WTC11 (cell line): ENCODE measurements around the gene C2orf80. TPM values are rescaled to one million over a fixed set of nuclear protein-coding genes. Genes with fewer than 3 reads are reported as not detected.
A peak's percentile ranks its signal among the peaks of the same experiment; 100 is the strongest.

Experiments
- ATAC-seq: fragments of 200-7000 bp; cut with Tn5 transposase; 2 replicates; pipeline ENCODE4 v1.10.0; 2021; ENCODE audit warnings: mild to moderate bottlenecking, moderate library complexity
- CTCF ChIA-PET: fragments of 300-600 bp; sonication (Branson Sonifier 250); formaldehyde crosslinking; loops from one replicate; lab custom pipeline; 2021; ENCODE audit warnings: antibody characterized with exemption; lab: Charles Lee
- POLR2A ChIA-PET: fragments of 350-600 bp; sonication (Branson Sonifier 250); formaldehyde crosslinking; loops from one replicate; lab custom pipeline; 2021; ENCODE audit warnings: antibody characterized with exemption; lab: Charles Lee
- DNase-seq: peaks from one replicate; pipeline ENCODE4 v3.0.0; 2021; ENCODE audit warnings: low spot score
- H3K27ac Mint-ChIP-seq: 2 replicates; pipeline ENCODE4 v1.8.0; 2021; ENCODE audit warnings: mixed read lengths
- H3K27me3 Mint-ChIP-seq: 2 replicates; pipeline ENCODE4 v1.8.0; 2021; ENCODE audit warnings: low read depth, mild to moderate bottlenecking, moderate library complexity, mixed read lengths
- H3K36me3 Mint-ChIP-seq: 2 replicates; pipeline ENCODE4 v1.8.0; 2021; ENCODE audit warnings: mixed read lengths
- H3K4me1 Mint-ChIP-seq: 2 replicates; pipeline ENCODE4 v1.8.0; 2022; ENCODE audit warnings: mixed read lengths
- H3K4me3 Mint-ChIP-seq: 2 replicates; pipeline ENCODE4 v1.8.0; 2021; ENCODE audit warnings: mild to moderate bottlenecking, moderate library complexity, mixed read lengths
- H3K9me3 Mint-ChIP-seq: 2 replicates; pipeline ENCODE4 v1.8.0; 2021; ENCODE audit warnings: mixed read lengths
- ESRRA ChIP-seq: sonication (generic); formaldehyde crosslinking; IDR thresholded peaks from 2 replicates; pipeline ENCODE4 v1.8.1; 2022; ENCODE audit warnings: mild to moderate bottlenecking, missing genetic modification reagents, borderline replicate concordance
- FOXJ3 ChIP-seq: sonication (generic); formaldehyde crosslinking; IDR thresholded peaks from 2 replicates; pipeline ENCODE4 v1.9.0; 2021; ENCODE audit warnings: missing genetic modification reagents, mild to moderate bottlenecking, borderline replicate concordance
- JAZF1 ChIP-seq: fragments of 250-450 bp; sonication (Bioruptor Pico); IDR thresholded peaks from 2 replicates; pipeline ENCODE4 v1.9.0; 2021; ENCODE audit warnings: moderate library complexity, mild to moderate bottlenecking, inconsistent platforms
- KAT7 ChIP-seq: sonication (generic); formaldehyde crosslinking; IDR thresholded peaks from 2 replicates; pipeline ENCODE4 v1.8.1; 2023; ENCODE audit warnings: missing genetic modification reagents, mild to moderate bottlenecking, borderline replicate concordance
- MXD4 ChIP-seq: fragments of 250-450 bp; sonication (Bioruptor Pico); IDR thresholded peaks from 2 replicates; pipeline ENCODE4 v1.8.0; 2021; ENCODE audit warnings: mild to moderate bottlenecking, moderate library complexity, borderline replicate concordance
- NFYB ChIP-seq: sonication (generic); formaldehyde crosslinking; conservative IDR thresholded peaks from 2 replicates; pipeline ENCODE4 v1.8.0; 2022; ENCODE audit warnings: low read depth, missing genetic modification reagents
- PRRX2 ChIP-seq: fragments of 250-450 bp; sonication (Bioruptor Pico); IDR thresholded peaks from 2 replicates; pipeline ENCODE4 v1.8.0; 2021; ENCODE audit warnings: mild to moderate bottlenecking
- RELA ChIP-seq: sonication (generic); formaldehyde crosslinking; IDR thresholded peaks from 2 replicates; pipeline ENCODE4 v1.8.1; 2022; ENCODE audit warnings: missing genetic modification reagents, mild to moderate bottlenecking, borderline replicate concordance
- SP1 ChIP-seq: sonication (generic); formaldehyde crosslinking; conservative IDR thresholded peaks from 2 replicates; pipeline ENCODE4 v1.8.1; 2022; ENCODE audit warnings: missing genetic modification reagents
- TP53 ChIP-seq: sonication (generic); formaldehyde crosslinking; IDR thresholded peaks from 2 replicates; pipeline ENCODE4 v1.8.1; 2023; ENCODE audit warnings: mild to moderate bottlenecking, missing genetic modification reagents
- ZBTB21 ChIP-seq: sonication (generic); formaldehyde crosslinking; IDR thresholded peaks from 2 replicates; pipeline ENCODE4 v1.8.1; 2023; ENCODE audit warnings: mild to moderate bottlenecking, missing genetic modification reagents, borderline replicate concordance
- ZNF219 ChIP-seq: sonication (generic); formaldehyde crosslinking; IDR thresholded peaks from 2 replicates; pipeline ENCODE4 v1.8.0; 2023; ENCODE audit warnings: missing genetic modification reagents, mild to moderate bottlenecking, borderline replicate concordance
- total RNA-seq: library from RNA; stranded (reverse); gene quantifications from 3 replicates; pipeline ENCODE4 v1.2.3, GENCODE V29; 2021
- TF ChIP-seq, protein P1 (sequence below): fragments of 250-450 bp; sonication (Bioruptor Pico); IDR thresholded peaks from 2 replicates; pipeline ENCODE4 v1.9.0; 2021; ENCODE audit warnings: mild to moderate bottlenecking
- TF ChIP-seq, protein P2 (sequence below): sonication (generic); formaldehyde crosslinking; IDR thresholded peaks from 2 replicates; pipeline ENCODE4 v1.8.1; 2022; ENCODE audit warnings: low read depth, mild to moderate bottlenecking, moderate library complexity, missing genetic modification reagents, borderline replicate concordance
- TF ChIP-seq, protein P3 (sequence below): sonication (generic); formaldehyde crosslinking; IDR thresholded peaks from 2 replicates; pipeline ENCODE4 v1.8.0; 2022; ENCODE audit warnings: mild to moderate bottlenecking, missing genetic modification reagents

C2orf80 gene
- total RNA-seq, 1 experiment from 2014 or later = 0.87 TPM

DNA sequence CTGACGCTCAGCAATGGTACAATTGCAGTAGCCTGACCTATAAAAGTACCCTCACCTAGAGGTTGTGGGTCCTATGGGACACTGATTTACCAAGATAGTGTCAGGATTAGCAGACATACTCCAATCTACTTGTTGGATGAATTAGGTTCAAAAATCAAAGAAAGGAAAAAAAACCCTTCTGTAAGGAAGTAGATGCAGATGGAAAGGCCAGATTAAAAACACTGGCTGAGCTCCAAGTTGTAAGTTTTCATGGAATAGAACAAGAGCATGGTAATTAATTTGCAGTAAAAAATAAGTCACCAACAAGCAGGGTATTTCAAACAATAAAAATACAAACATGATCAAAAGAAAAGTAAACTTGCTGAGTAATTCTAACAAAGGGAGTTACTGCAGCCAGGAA lies 38.6 kb upstream of the C2orf80 start:
- ChIA-PET POLR2A (no interaction called here), CTCF (interaction anchor here (1.0 to 1.4 kb wide), 2 partner anchors 26 to 127 kb away, joined by 3 to 5 read pairs; no protein-coding TSS in a partner anchor)
- peaks cover 46% of the 10 kb centered on the region for H3K9me3 Mint-ChIP-seq
- DNase-seq (no peak), ATAC-seq (no peak)
- no peaks in the 10 kb centered on the region for H3K27me3 Mint-ChIP-seq
- H3K4me3 Mint-ChIP-seq = no peak overlapping the region
- no peak overlapping the region for H3K27ac Mint-ChIP-seq
- peaks cover 16% of the 10 kb centered on the region for H3K36me3 Mint-ChIP-seq
- no peaks in the 10 kb centered on the region for H3K4me1 Mint-ChIP-seq
- TF ChIP-seq JAZF1 (CRISPR knock-in tag) = no peak
- no peak for TF ChIP-seq SP1
- TF ChIP-seq MXD4 (CRISPR knock-in tag) = no peak
- no peak for TF ChIP-seq ZBTB21 (CRISPR knock-in tag)
- no peak for TF ChIP-seq KAT7

DNA sequence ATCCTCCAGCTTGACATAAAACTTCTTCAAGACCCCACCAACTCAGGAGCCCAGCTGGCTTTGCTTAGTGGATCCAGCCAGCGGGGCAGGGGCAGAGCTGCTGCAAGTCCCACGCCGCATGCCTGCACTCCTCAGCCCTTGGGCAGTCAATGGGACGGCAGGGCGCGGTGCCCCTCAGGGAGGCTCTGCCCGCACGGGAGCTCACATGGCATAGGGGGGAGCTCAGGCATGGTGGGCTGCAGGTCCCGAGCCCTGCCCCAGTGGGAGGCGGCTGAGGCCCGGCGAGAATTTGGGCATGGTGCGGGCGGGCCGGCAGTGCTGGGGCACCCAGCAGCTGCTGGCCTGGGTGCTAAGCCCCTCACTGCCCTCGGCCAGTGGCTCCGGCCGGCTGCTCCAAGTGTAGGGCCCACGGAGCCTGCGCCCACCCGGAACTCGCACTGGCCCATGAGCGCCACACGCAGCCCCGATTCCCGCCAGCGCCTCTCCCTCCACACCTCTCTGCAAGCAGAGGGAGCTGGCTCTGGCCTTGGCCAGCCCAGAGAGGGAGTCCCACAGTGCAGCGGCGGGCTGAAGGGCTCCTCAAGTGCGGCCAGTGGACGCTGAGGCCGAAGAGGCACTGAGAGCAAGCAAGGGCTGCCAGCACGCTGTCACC lies 37.9 kb upstream of the C2orf80 start:
- CTCF ChIA-PET = no interaction called here
- TF ChIP-seq MXD4 (CRISPR knock-in tag) (no peak), RELA (CRISPR knock-in tag) (peak; percentile 33; the same call in 1 of the 2 replicates), ESRRA (CRISPR knock-in tag) (no peak)

DNA sequence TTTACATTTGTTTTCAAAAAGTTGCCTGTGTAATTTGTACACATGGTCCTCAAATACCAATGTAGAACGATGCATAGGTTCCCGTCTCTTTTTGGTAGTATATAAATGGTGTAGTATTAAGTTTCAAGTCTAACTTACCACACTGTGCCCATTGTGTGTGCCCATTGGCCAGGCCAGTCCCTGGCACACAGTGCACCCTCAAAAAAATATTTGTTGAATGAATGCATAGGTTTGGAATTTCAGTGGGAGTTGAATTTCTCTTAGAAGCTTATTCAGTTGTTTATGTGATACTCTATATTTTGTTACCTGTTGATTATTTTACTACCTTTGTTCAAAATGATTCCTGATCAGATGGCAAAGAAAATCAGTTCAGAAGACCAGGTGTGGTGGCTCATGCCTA lies 35.0 kb upstream of the C2orf80 start:
- DNase-seq (no peak), ATAC-seq (no peak)
- H3K4me3 Mint-ChIP-seq = no peak overlapping the region
- CTCF ChIA-PET = no interaction called here
- no peak overlapping the region; the same call in 1 of the 2 replicates for H3K27ac Mint-ChIP-seq
- POLR2A ChIA-PET = no interaction called here
- H3K27me3 Mint-ChIP-seq = peaks cover 4% of the 10 kb centered on the region; the same call in 1 of the 2 replicates
- H3K9me3 Mint-ChIP-seq = peaks cover 20% of the 10 kb centered on the region
- no peaks in the 10 kb centered on the region for H3K4me1 Mint-ChIP-seq
- H3K36me3 Mint-ChIP-seq = peaks cover 5% of the 10 kb centered on the region
- TF ChIP-seq, protein P1, sequence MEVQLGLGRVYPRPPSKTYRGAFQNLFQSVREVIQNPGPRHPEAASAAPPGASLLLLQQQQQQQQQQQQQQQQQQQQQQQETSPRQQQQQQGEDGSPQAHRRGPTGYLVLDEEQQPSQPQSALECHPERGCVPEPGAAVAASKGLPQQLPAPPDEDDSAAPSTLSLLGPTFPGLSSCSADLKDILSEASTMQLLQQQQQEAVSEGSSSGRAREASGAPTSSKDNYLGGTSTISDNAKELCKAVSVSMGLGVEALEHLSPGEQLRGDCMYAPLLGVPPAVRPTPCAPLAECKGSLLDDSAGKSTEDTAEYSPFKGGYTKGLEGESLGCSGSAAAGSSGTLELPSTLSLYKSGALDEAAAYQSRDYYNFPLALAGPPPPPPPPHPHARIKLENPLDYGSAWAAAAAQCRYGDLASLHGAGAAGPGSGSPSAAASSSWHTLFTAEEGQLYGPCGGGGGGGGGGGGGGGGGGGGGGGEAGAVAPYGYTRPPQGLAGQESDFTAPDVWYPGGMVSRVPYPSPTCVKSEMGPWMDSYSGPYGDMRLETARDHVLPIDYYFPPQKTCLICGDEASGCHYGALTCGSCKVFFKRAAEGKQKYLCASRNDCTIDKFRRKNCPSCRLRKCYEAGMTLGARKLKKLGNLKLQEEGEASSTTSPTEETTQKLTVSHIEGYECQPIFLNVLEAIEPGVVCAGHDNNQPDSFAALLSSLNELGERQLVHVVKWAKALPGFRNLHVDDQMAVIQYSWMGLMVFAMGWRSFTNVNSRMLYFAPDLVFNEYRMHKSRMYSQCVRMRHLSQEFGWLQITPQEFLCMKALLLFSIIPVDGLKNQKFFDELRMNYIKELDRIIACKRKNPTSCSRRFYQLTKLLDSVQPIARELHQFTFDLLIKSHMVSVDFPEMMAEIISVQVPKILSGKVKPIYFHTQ (CRISPR knock-in tag) = no peak
- TF ChIP-seq FOXJ3 (CRISPR knock-in tag) = no peak
- TF ChIP-seq PRRX2 = no peak
- no peak for TF ChIP-seq NFYB
- no peak for TF ChIP-seq TP53 (CRISPR knock-in tag)
- TF ChIP-seq, protein P2, sequence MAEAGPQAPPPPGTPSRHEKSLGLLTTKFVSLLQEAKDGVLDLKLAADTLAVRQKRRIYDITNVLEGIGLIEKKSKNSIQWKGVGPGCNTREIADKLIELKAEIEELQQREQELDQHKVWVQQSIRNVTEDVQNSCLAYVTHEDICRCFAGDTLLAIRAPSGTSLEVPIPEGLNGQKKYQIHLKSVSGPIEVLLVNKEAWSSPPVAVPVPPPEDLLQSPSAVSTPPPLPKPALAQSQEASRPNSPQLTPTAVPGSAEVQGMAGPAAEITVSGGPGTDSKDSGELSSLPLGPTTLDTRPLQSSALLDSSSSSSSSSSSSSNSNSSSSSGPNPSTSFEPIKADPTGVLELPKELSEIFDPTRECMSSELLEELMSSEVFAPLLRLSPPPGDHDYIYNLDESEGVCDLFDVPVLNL (CRISPR knock-in tag) = no peak
- TF ChIP-seq, protein P3, sequence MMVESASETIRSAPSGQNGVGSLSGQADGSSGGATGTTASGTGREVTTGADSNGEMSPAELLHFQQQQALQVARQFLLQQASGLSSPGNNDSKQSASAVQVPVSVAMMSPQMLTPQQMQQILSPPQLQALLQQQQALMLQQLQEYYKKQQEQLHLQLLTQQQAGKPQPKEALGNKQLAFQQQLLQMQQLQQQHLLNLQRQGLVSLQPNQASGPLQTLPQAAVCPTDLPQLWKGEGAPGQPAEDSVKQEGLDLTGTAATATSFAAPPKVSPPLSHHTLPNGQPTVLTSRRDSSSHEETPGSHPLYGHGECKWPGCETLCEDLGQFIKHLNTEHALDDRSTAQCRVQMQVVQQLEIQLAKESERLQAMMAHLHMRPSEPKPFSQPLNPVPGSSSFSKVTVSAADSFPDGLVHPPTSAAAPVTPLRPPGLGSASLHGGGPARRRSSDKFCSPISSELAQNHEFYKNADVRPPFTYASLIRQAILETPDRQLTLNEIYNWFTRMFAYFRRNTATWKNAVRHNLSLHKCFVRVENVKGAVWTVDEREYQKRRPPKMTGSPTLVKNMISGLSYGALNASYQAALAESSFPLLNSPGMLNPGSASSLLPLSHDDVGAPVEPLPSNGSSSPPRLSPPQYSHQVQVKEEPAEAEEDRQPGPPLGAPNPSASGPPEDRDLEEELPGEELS = no peak
- TF ChIP-seq ZNF219 (CRISPR knock-in tag) = no peak
- TF ChIP-seq, all 79 proteins: peak for 0

More for the DNA sequence above, 37.9 kb upstream of the C2orf80 start:
- no peaks in the 10 kb centered on the region for H3K4me1 Mint-ChIP-seq
- peaks cover 43% of the 10 kb centered on the region for H3K9me3 Mint-ChIP-seq
- H3K27me3 Mint-ChIP-seq = no peaks in the 10 kb centered on the region
- no peak overlapping the region for H3K27ac Mint-ChIP-seq
- H3K36me3 Mint-ChIP-seq = peaks cover 13% of the 10 kb centered on the region
- no peak for ATAC-seq
- DNase-seq = no peak
- POLR2A ChIA-PET = interaction anchor here (0.6 kb wide), 1 partner anchor 90 kb away, joined by 3 read pairs; no protein-coding TSS in a partner anchor
- no peak overlapping the region for H3K4me3 Mint-ChIP-seq
